ENCODE measurements around the gene DNAJC11.
"Not testable (repeated sequence)": the region's sequence is repeated elsewhere in the genome, so short reads cannot be mapped to it uniquely, and the experiment has no call there.

The DNAJC11 gene

GRCh38 chr1:6600410-6601048 lies 101.1 kb downstream of the DNAJC11 start:
- DNase-seq, result no peak
- TF ChIP-seq CTCF (IDR thresholded peaks at IDR 0.05; ENCODE audit: low read depth, low read length, missing control alignments), result no peak
- H3K27me3 ChIP-seq (replicated peaks), result no peaks in the 10 kb centered on the region
- H3K27ac ChIP-seq, result peak overlapping the region; percentile 95
- in situ Hi-C loops (cut with HindIII; ENCODE audit: low pct_ligation_motif_present, low sequenced_read_pairs), result no loop called here
- H3K36me3 ChIP-seq (replicated peaks), result peaks cover 26% of the 10 kb centered on the region
- peak overlapping the region; percentile 78 for H3K4me3 ChIP-seq (ENCODE audit: low read depth, low read length)

- DNase-seq; H3K27me3 ChIP-seq (replicated peaks); in situ Hi-C loops (cut with HindIII; ENCODE audit: low pct_ligation_motif_present, low sequenced_read_pairs): not testable (repeated sequence)
- Histone ChIP-seq H3K4me3 (ENCODE audit: low read depth, low read length) (peak overlapping the region; percentile 78), H3K36me3 (replicated peaks) (peaks cover 31% of the 10 kb centered on the region), H3K27ac (peak overlapping the region; percentile 95)
Measured at GRCh38 chr1:6599991-6600390, 101.6 kb downstream of the DNAJC11 start.

- DNase-seq, result no peak
- no peak for TF ChIP-seq CTCF (IDR thresholded peaks at IDR 0.05; ENCODE audit: low read depth, low read length, missing control alignments)
- in situ Hi-C loops (cut with HindIII; ENCODE audit: low pct_ligation_motif_present, low sequenced_read_pairs), result no loop called here
Measured at GRCh38 chr1:6599141-6599975, 102.3 kb downstream of the DNAJC11 start.

GRCh38 chr1:6597777-6598131 lies 103.9 kb downstream of the DNAJC11 start:
- no peaks in the 10 kb centered on the region for H3K27me3 ChIP-seq (replicated peaks)
- in situ Hi-C loops (cut with HindIII; ENCODE audit: low pct_ligation_motif_present, low sequenced_read_pairs), result no loop called here
- no peak for TF ChIP-seq CTCF (IDR thresholded peaks at IDR 0.05; ENCODE audit: low read depth, low read length, missing control alignments)
- no peak for DNase-seq
- H3K36me3 ChIP-seq (replicated peaks), result peaks cover 54% of the 10 kb centered on the region
- H3K4me3 ChIP-seq (ENCODE audit: low read depth, low read length), result no peak overlapping the region
- no peak overlapping the region for H3K27ac ChIP-seq

More at GRCh38 chr1:6599141-6599975, 102.3 kb downstream of the DNAJC11 start:
- Histone ChIP-seq H3K27ac (no peak overlapping the region), H3K27me3 (replicated peaks) (no peaks in the 10 kb centered on the region), H3K4me3 (ENCODE audit: low read depth, low read length) (peak overlapping the region; percentile 30), H3K36me3 (replicated peaks) (peaks cover 38% of the 10 kb centered on the region)

- Histone ChIP-seq H3K27ac (no peak overlapping the region), H3K4me3 (ENCODE audit: low read depth, low read length) (no peak overlapping the region), H3K36me3 (replicated peaks) (peaks cover 56% of the 10 kb centered on the region), H3K27me3 (replicated peaks) (no peaks in the 10 kb centered on the region)
- no peak for TF ChIP-seq CTCF (IDR thresholded peaks at IDR 0.05; ENCODE audit: low read depth, low read length, missing control alignments)
- DNase-seq, result no peak
- in situ Hi-C loops (cut with HindIII; ENCODE audit: low pct_ligation_motif_present, low sequenced_read_pairs), result no loop called here
Measured at GRCh38 chr1:6596886-6597776, 104.5 kb downstream of the DNAJC11 start.

GRCh38 chr1:6596351-6596750 lies 105.3 kb downstream of the DNAJC11 start:
- Histone ChIP-seq H3K27me3 (replicated peaks) (no peaks in the 10 kb centered on the region), H3K4me3 (ENCODE audit: low read depth, low read length) (no peak overlapping the region), H3K27ac (no peak overlapping the region), H3K36me3 (replicated peaks) (peaks cover 59% of the 10 kb centered on the region)
- no peak for DNase-seq
- no peak for TF ChIP-seq CTCF (IDR thresholded peaks at IDR 0.05; ENCODE audit: low read depth, low read length, missing control alignments)
- in situ Hi-C loops (cut with HindIII; ENCODE audit: low pct_ligation_motif_present, low sequenced_read_pairs), result no loop called here

Data from brain microvascular endothelial cell (primary cell).